ENCODE data around the gene GRK2. TPM values are rescaled to one million over a fixed set of nuclear protein-coding genes. Genes with fewer than 3 reads are reported as not detected.
A peak's percentile ranks its signal among the peaks of the same experiment; 100 is the strongest.

GRK2 gene
- total and polyA plus RNA-seq, 9 of the 15 experiments (the other 6 are each of a cell fraction or from before 2014, with no cell fraction given), result 0.24 to 95.8 (median 56.5) TPM

- ATAC-seq (no peak), FAIRE-seq (no peak), DNase-seq (ENCODE audit: extremely low read depth in 1 of 4, low spot score in 3 of 4) (no peak)
- BruUV-seq (replicated peaks), result no TSS peak
- H3K4me2 ChIP-seq (ENCODE audit: insufficient read depth, low read length), result no peak overlapping the region
- no peaks in the 10 kb centered on the region for H3K9me3 ChIP-seq (replicated peaks; ENCODE audit: control insufficient read depth, insufficient read depth, low read depth, low read length)
- peaks cover 40% of the 10 kb centered on the region for H3K79me2 ChIP-seq (ENCODE audit: control insufficient read depth, insufficient read depth, low read length)
- H3K36me3 ChIP-seq (ENCODE audit: control insufficient read depth, insufficient read depth, low read length), result peaks cover 92% of the 10 kb centered on the region; the same call in 2 of the 3 replicates
- H3K4me3 ChIP-seq, result no peak overlapping the region
- CTCF ChIA-PET (ENCODE audit: low intra/inter-chr PET ratio), result no interaction called here
- no peak for TF ChIP-seq MAFK (IDR thresholded peaks at IDR 0.05; ENCODE audit: low read length)
- no peak for TF ChIP-seq HBP1 (CRISPR knock-in tag; IDR thresholded peaks at IDR 0.05)
- TF ChIP-seq CC2D1A (IDR thresholded peaks at IDR 0.05), result no peak
- no peak for TF ChIP-seq HNRNPL (IDR thresholded peaks at IDR 0.05; ENCODE audit: low read depth, low read length)
- TF ChIP-seq RFX1 (IDR thresholded peaks at IDR 0.05), result no peak
- TF ChIP-seq E2F3 (CRISPR knock-in tag; IDR thresholded peaks at IDR 0.05), result no peak
- TF ChIP-seq IRF2 (CRISPR knock-in tag; IDR thresholded peaks at IDR 0.05), result no peak
- TF ChIP-seq, protein P1, sequence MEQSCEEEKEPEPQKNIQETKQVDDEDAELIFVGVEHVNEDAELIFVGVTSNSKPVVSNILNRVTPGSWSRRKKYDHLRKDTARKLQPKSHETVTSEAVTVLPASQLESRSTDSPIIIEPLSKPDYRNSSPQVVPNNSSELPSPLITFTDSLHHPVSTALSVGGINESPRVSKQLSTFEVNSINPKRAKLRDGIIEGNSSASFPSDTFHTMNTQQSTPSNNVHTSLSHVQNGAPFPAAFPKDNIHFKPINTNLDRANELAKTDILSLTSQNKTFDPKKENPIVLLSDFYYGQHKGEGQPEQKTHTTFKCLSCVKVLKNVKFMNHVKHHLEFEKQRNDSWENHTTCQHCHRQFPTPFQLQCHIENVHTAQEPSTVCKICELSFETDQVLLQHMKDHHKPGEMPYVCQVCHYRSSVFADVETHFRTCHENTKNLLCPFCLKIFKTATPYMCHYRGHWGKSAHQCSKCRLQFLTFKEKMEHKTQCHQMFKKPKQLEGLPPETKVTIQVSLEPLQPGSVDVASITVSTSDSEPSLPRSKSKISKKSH (CRISPR knock-in tag; IDR thresholded peaks at IDR 0.05), result no peak
- TF ChIP-seq TAF1 (IDR thresholded peaks at IDR 0.05; ENCODE audit: control insufficient read depth, extremely low read depth, insufficient read depth, low read length, severe bottlenecking), result no peak
- TF ChIP-seq SIN3B (IDR thresholded peaks at IDR 0.05; ENCODE audit: low read depth), result no peak
- TF ChIP-seq U2AF2 (optimal IDR thresholded peaks at IDR 0.05; ENCODE audit: low read depth, low read length), result no peak
- no peak for TF ChIP-seq SAFB (IDR thresholded peaks at IDR 0.05; ENCODE audit: borderline replicate concordance, low read depth, low read length)
- no peak for TF ChIP-seq GTF2A2 (tag; IDR thresholded peaks at IDR 0.05)
- peak overlapping the region in 1 of 2 experiments; percentile 43; a peak in 2 of 4 replicates for H3K9ac ChIP-seq (ENCODE audit: insufficient read depth in 1 of 2, low read depth in 2 of 2, low read length in 2 of 2)
- no peaks in the 10 kb centered on the region for H4K20me1 ChIP-seq (replicated peaks; ENCODE audit: control insufficient read depth, insufficient read depth, low read length)
- intact Hi-C loops (cut with micrococcal nuclease), result no loop called here
- no peaks in the 10 kb centered on the region for H3K9me1 ChIP-seq (ENCODE audit: control insufficient read depth, insufficient read depth, low read length)
- H3K27ac ChIP-seq (ENCODE audit: extremely low read depth, low read depth, low read length), result no peak overlapping the region
- 82% methylated on average over 13 of the region's 13 CpGs for whole genome bisulfite sequencing (ENCODE audit: insufficient coverage, low coverage, missing lambda C conversion rate)
- H3K27me3 ChIP-seq (ENCODE audit: control insufficient read depth in 2 of 2, insufficient read depth in 2 of 2, low read length in 2 of 2), result no peaks in the 10 kb centered on the region
- H3K4me1 ChIP-seq (replicated peaks in 1 of 2; ENCODE audit: control insufficient read depth in 2 of 2, insufficient read depth in 2 of 2, low read length in 2 of 2), result peaks cover 27 to 67% of the 10 kb centered on the region in 2 experiments
- in situ Hi-C loops (cut with MboI), result no loop called here
- H2AFZ ChIP-seq (ENCODE audit: low read depth, low read length), result no peak overlapping the region
- POLR2A ChIA-PET, result interaction anchor here (0.6 kb wide), 1 partner anchor 187 kb away, joined by 3 read pairs; no protein-coding TSS in a partner anchor
Measured at GRCh38 chr11:67280341-67280787, 14.1 kb downstream of the GRK2 start.

Data from K562 (cell line).